Endothelial cell of umbilical vein (primary cell): ENCODE data around the gene DIAPH1. TPM values are rescaled to one million over a fixed set of nuclear protein-coding genes. Genes with fewer than 3 reads are reported as not detected.

Experiments used
- BruUV-seq: library from RNA; stranded (reverse); fragments of 400-500 nt; replicated peaks from 2 replicates; lab custom pipeline; 2021; lab: Mats Ljungman, UMichigan
- CTCF ChIA-PET: fragments of 300-600, 350-600 bp; sonication (Branson Sonifier 250); formaldehyde crosslinking; loops from one replicate; lab custom pipeline; 2021; ENCODE audit warnings: antibody characterized with exemption, inconsistent platforms; lab: Charles Lee
- POLR2A ChIA-PET: fragments of 300-600, 350-600 bp; sonication (Branson Sonifier 250); formaldehyde crosslinking; loops from one replicate; lab custom pipeline; 2021; ENCODE audit warnings: antibody characterized with exemption, inconsistent platforms; lab: Charles Lee
- DNase-seq: peaks from one replicate; pipeline ENCODE4 v3.0.0-alpha.2; 2011; ENCODE audit warnings: low read depth, low spot score
- FAIRE-seq: peaks from 2 replicates; lab custom pipeline; 2011; peaks lifted over from hg19 to GRCh38; lab: Jason Lieb, UNC
- H2AFZ ChIP-seq: 2 replicates; pipeline ENCODE4 v1.6.0; 2012; ENCODE audit warnings: low read depth, low read length, control low read depth, inconsistent platforms
- H3K27ac ChIP-seq: 2 replicates; pipeline ENCODE4 v1.5.1; 2011; ENCODE audit warnings: low read depth, mild to moderate bottlenecking, control low read depth, low read length, moderate library complexity; ENCODE audit not compliant: insufficient read depth
- H3K27me3 ChIP-seq, 2 experiments: 2 replicates each; pipeline versions ENCODE4 v1.6.0 to v1.6.1; 2011; ENCODE audit warnings: low read length in 2 of 2, mixed read lengths in 1 of 2; ENCODE audit not compliant: control insufficient read depth in 2 of 2, insufficient read depth in 2 of 2
- H3K36me3 ChIP-seq, 2 experiments: 2 replicates in 1 of 2; 3 replicates in 1 of 2; pipeline ENCODE4 v1.5.1; 2011; ENCODE audit warnings: low read length in 2 of 2, mild to moderate bottlenecking in 1 of 2, moderate library complexity in 1 of 2; ENCODE audit not compliant: control insufficient read depth in 2 of 2, insufficient read depth in 2 of 2; ENCODE audit errors: extremely low read depth in 1 of 2
- H3K4me1 ChIP-seq: 3 replicates; pipeline ENCODE4 v1.5.1; 2011; ENCODE audit warnings: mild to moderate bottlenecking, low read length; ENCODE audit not compliant: control insufficient read depth, insufficient read depth; ENCODE audit errors: extremely low read depth
- H3K4me2 ChIP-seq: 2 replicates; pipeline ENCODE4 v1.6.1; 2011; ENCODE audit warnings: low read length, control low read depth, mixed read lengths; ENCODE audit not compliant: insufficient read depth
- H3K4me3 ChIP-seq, 3 experiments: fragments of 200-600 bp in 1 of 3; sonication (generic), shearing (Covaris generic) in 1 of 3; replicated peaks in 1 of 3; 2 replicates each; pipeline ENCODE4 v1.5.1; 2011 to 2016; ENCODE audit warnings: control low read depth in 3 of 3, low read length in 3 of 3, mild to moderate bottlenecking in 2 of 3, inconsistent platforms in 1 of 3, low read depth in 1 of 3, moderate library complexity in 1 of 3; ENCODE audit not compliant: insufficient read depth in 1 of 3
- H3K79me2 ChIP-seq: 2 replicates; pipeline ENCODE4 v1.6.0; 2012; ENCODE audit warnings: low read length, inconsistent platforms; ENCODE audit not compliant: control insufficient read depth, insufficient read depth
- H3K9ac ChIP-seq: replicated peaks from 2 replicates; pipeline ENCODE3; 2011; ENCODE audit warnings: low read length, control low read depth; ENCODE audit not compliant: insufficient read depth; ENCODE audit errors: extremely low read depth
- H3K9me1 ChIP-seq: replicated peaks from 3 replicates; pipeline ENCODE4 v1.6.0; 2011; ENCODE audit warnings: mild to moderate bottlenecking, low read length; ENCODE audit not compliant: control insufficient read depth, insufficient read depth; ENCODE audit errors: extremely low read depth
- H3K9me3 ChIP-seq: replicated peaks from 2 replicates; pipeline ENCODE4 v1.5.1; 2012; ENCODE audit warnings: low read length, inconsistent platforms; ENCODE audit not compliant: control insufficient read depth, insufficient read depth
- H4K20me1 ChIP-seq: replicated peaks from 2 replicates; pipeline ENCODE3; 2011; ENCODE audit warnings: mild to moderate bottlenecking, low read length; ENCODE audit not compliant: control insufficient read depth, insufficient read depth; ENCODE audit errors: extremely low read depth
- CTCF ChIP-seq, 2 donors: IDR thresholded peaks; 1 replicate in 1 of 2; 2 replicates in 1 of 2; pipeline ENCODE4 v1.5.1; 2011; ENCODE audit warnings: low read length in 2 of 2, mild to moderate bottlenecking in 2 of 2, moderate library complexity in 2 of 2, control low read depth in 1 of 2, inconsistent platforms in 1 of 2, low read depth in 1 of 2; ENCODE audit not compliant: insufficient read depth in 1 of 2; ENCODE audit errors: extremely low read depth in 1 of 2
- EZH2 ChIP-seq: IDR thresholded peaks from 2 replicates; pipeline ENCODE4 v1.6.1; 2012; ENCODE audit warnings: borderline replicate concordance, low read depth, mild to moderate bottlenecking, moderate library complexity, low read length, inconsistent platforms; ENCODE audit not compliant: severe bottlenecking
- FOS ChIP-seq: IDR thresholded peaks from 2 replicates; pipeline ENCODE4 v1.6.1; 2011; ENCODE audit warnings: mild to moderate bottlenecking, low read length, moderate library complexity, borderline replicate concordance; ENCODE audit not compliant: insufficient read depth
- GATA2 ChIP-seq: IDR thresholded peaks from 2 replicates; pipeline ENCODE4 v1.7.0; 2011; ENCODE audit warnings: low read depth, mild to moderate bottlenecking, moderate library complexity, mixed read lengths, low read length; ENCODE audit not compliant: insufficient read length, insufficient read depth
- JUN ChIP-seq: IDR thresholded peaks from 2 replicates; pipeline ENCODE4 v1.6.1; 2011; ENCODE audit warnings: borderline replicate concordance, low read depth; ENCODE audit not compliant: insufficient read length, insufficient read depth
- MAX ChIP-seq: IDR thresholded peaks from 2 replicates; pipeline ENCODE4 v1.6.1; 2011; ENCODE audit not compliant: insufficient read depth, insufficient read length
- MYC ChIP-seq: IDR thresholded peaks from one replicate; pipeline ENCODE4 v1.6.1; 2011; ENCODE audit warnings: mild to moderate bottlenecking, low read depth, low read length
- POLR2A ChIP-seq: IDR thresholded peaks from 2 replicates; pipeline ENCODE4 v1.6.1; 2012; ENCODE audit warnings: low read depth, mild to moderate bottlenecking, control low read depth, low read length
- POLR2AphosphoS5 ChIP-seq: IDR thresholded peaks from 2 replicates; pipeline ENCODE4 v1.6.1; 2012; ENCODE audit warnings: low read depth, mild to moderate bottlenecking, control low read depth, low read length, moderate library complexity; ENCODE audit not compliant: insufficient read depth
- dilution Hi-C: fragments of 300-500 bp; cut with MboI; formaldehyde crosslinking; loops from one replicate; pipeline ENCODE4 v1.15.0; 2019; ENCODE audit warnings: low sequenced_read_pairs; ENCODE audit not compliant: extremely low pct_ligation_motif_present
- intact Hi-C: fragments of 100-400 bp; cut with micrococcal nuclease; formaldehyde crosslinking; loops from one replicate; pipeline ENCODE4 v1.10.0; 2022
- polyA plus RNA-seq, 4 experiments: library from polyadenylated mRNA; depleted of rRNA in 3 of 4; stranded (reverse) in 3 of 4; unstranded in 1 of 4; fragments of >200 nt; gene quantifications; 2 replicates each; pipeline versions ENCODE4 v1.2.1 to v1.2.3, GENCODE V29; 2011 to 2012; ENCODE audit warnings: missing spikeins in 1 of 4
- total RNA-seq: library from RNA; stranded (reverse); gene quantifications from 2 replicates; pipeline ENCODE4 v1.2.3, GENCODE V29; 2021

Gene DIAPH1
- total and polyA plus RNA-seq, 2 donors (not counting 3 experiments of a cell fraction or from before 2014, with no cell fraction given): 68.6 to 105 TPM

- ChIA-PET CTCF (no interaction called here), POLR2A (no interaction called here)
- Histone ChIP-seq H3K9ac (no peak overlapping the region), H3K9me1 (no peaks in the 10 kb centered on the region), H3K4me2 (no peak overlapping the region), H3K27me3 (no peaks in the 10 kb centered on the region), H3K79me2 (peaks cover 3% of the 10 kb centered on the region), H3K36me3 (peaks cover 24 to 43% of the 10 kb centered on the region in 2 experiments), H3K9me3 (no peaks in the 10 kb centered on the region), H3K4me1 (peaks cover 14% of the 10 kb centered on the region), H4K20me1 (no peaks in the 10 kb centered on the region), H3K4me3 (no peak overlapping the region), H3K27ac (no peak overlapping the region), H2AFZ (no peak overlapping the region)
- FAIRE-seq (no peak), DNase-seq (no peak)
- dilution Hi-C loops: no loop called here
- no TSS peak for BruUV-seq
- TF ChIP-seq GATA2 (no peak), MYC (no peak), POLR2AphosphoS5 (no peak), EZH2 (no peak), CTCF (IDR thresholded peaks at IDR 0.05; ENCODE audit: extremely low read depth in 1 of 2, insufficient read depth in 1 of 2, low read depth in 1 of 2, low read length in 2 of 2) (no peak), JUN (no peak), MAX (no peak), POLR2A (no peak), FOS (no peak)
- intact Hi-C loops: no loop called here
Measured at GRCh38 chr5:141662028-141662427, 43.2 kb upstream of the DIAPH1 start.
